ENCODE results near the gene PRKACG.

Gene PRKACG

DNA sequence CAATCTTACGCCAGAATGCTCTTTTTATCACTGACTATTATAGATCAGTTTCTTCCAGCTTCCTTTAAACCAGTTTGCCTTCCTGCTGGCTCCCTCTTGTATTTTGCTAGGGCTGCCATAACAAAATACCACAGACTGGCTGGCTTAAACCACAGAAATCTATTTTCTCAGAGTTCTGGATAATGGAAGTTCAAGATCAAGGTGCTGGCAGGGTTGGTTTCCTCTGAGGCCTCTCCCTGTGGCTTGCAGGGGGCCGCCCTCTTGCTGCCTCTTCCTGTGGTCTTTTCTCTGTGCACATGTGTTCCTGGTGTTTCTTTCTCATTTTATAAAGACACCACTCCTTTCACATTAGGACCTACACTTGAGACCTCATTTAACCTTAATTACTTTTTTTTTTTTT, 14.8 kb upstream of the PRKACG start:
- TF ChIP-seq, protein P1, sequence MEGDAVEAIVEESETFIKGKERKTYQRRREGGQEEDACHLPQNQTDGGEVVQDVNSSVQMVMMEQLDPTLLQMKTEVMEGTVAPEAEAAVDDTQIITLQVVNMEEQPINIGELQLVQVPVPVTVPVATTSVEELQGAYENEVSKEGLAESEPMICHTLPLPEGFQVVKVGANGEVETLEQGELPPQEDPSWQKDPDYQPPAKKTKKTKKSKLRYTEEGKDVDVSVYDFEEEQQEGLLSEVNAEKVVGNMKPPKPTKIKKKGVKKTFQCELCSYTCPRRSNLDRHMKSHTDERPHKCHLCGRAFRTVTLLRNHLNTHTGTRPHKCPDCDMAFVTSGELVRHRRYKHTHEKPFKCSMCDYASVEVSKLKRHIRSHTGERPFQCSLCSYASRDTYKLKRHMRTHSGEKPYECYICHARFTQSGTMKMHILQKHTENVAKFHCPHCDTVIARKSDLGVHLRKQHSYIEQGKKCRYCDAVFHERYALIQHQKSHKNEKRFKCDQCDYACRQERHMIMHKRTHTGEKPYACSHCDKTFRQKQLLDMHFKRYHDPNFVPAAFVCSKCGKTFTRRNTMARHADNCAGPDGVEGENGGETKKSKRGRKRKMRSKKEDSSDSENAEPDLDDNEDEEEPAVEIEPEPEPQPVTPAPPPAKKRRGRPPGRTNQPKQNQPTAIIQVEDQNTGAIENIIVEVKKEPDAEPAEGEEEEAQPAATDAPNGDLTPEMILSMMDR (IDR thresholded peaks at IDR 0.05; ENCODE audit: control insufficient read depth, extremely low read depth, insufficient read depth): no peak
- DNase-seq (ENCODE audit: low read depth): no peak
- H3K4me3 ChIP-seq (ENCODE audit: low read depth, low read length): no peak overlapping the region

DNA sequence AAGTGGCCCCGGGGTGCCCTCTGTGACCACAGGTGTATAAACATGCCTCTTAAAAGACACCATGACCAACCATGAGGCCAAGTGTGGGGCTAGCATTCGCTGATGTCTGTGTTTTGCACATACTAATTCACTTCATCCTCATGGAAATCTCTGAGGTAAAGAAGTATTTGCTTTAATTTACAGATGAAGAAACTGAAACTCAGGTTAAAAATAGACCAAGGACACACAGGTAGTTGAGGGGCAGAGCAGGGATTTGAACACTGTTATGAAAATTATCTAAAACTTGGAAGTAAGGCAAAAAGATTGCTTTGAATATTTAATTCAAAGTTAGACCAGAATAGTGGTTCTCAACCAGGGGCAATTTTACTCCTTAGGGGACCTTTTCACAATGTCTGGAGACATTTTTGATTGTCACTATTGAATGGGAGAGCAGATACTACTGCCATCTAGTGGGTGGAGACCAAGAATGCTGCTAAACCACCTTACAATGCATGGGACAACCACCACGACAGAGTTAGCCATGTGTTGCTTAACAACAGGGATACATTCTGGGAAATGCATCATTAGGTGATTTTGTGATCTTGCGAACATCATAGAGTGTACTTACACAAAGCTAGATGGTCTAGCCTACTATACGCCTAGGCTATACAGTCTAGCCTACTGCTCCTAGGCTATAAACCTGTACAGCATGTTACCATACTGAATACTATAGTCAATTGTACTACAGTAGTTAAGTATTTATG, 13.6 kb upstream of the PRKACG start:
- TF ChIP-seq, protein P1 (IDR thresholded peaks at IDR 0.05; ENCODE audit: control insufficient read depth, extremely low read depth, insufficient read depth): peak; percentile 90
- DNase-seq (ENCODE audit: low read depth): no peak
- no peak overlapping the region for H3K4me3 ChIP-seq (ENCODE audit: low read depth, low read length)

DNA sequence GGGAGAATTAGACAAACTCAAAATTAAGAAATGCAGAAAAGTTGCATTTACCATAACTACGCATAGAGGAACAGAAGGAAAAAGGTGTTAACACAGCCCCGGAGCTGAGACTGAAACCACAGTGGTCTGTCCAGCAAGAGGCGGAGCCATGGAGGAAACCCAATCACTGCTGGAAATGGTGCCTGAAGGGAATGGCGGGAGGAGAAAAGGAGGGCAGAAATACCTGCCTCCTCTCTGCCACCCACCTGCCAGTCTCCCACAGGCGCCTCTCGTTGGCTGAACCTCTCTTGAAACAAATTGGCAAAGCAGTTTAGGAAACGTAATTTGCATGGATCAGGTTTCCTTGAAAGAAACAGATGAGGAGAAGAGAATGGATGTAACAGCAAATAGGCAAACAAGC, 9.7 kb upstream of the PRKACG start:
- H3K4me3 ChIP-seq (ENCODE audit: low read depth, low read length): peak overlapping the region; percentile 5; the same call in 1 of the 2 replicates
- TF ChIP-seq, protein P1 (IDR thresholded peaks at IDR 0.05; ENCODE audit: control insufficient read depth, extremely low read depth, insufficient read depth): no peak
- no peak for DNase-seq (ENCODE audit: low read depth)

DNA sequence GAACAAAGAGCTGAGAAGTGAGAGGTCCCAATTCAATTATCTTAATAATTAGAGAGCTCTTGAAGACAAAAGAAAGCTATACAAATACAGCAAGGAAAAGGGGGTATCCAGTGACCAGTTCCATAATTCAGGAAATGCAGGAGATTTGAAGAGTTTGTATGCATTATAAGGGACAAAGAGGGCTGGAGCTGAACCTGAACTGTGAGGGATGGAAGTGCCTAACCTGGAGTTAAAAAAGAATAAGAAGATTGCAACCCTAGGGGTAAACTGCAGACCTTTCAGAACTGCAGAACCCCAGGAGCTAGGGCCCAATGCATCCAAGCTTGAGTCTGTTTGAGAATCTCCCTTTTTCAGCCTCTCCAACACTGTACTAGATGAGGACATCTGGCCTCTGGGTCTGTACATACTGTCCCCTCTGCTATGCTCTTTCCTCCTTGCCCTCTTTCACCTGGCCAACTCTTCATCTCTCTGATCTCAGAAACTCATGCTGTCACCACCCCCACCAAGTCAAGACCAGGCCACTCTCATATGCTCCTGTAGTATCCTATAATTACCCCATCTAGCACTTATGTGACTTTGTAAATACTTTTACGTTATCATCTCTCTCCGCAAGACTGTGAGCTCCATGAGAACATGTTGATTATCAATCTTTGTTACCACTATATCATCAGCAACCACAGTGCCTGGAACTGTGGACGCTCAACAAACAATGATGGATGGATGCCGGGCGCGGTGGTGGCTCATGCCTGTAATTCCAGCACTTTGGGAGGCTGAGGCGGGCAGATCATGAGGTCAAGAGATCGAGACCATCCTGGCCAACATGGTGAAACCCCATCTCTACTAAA, 6.6 kb upstream of the PRKACG start:
- DNase-seq (ENCODE audit: low read depth): no peak
- H3K4me3 ChIP-seq (ENCODE audit: low read depth, low read length): no peak overlapping the region
- TF ChIP-seq, protein P1 (IDR thresholded peaks at IDR 0.05; ENCODE audit: control insufficient read depth, extremely low read depth, insufficient read depth): no peak

DNA sequence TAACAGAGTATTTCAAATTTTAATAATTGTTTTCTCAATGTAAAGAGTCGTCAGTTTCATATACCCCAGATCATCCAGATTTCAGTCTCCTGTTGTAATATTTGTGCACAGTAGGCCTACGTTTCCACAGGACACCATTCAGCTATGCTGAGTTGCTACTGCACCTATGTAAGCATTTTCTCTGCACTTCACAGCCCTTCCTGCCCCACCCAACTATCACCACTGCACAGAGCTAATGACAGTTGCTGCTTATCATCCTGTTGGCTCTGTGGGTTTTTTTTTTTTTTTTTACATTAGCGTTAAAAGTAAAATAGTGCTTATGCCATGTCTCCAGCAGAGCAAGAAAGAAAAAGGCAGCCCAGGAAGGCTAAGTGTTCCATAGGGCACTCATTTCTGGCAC, 5.9 kb upstream of the PRKACG start:
- H3K4me3 ChIP-seq (ENCODE audit: low read depth, low read length): no peak overlapping the region
- TF ChIP-seq, protein P1 (IDR thresholded peaks at IDR 0.05; ENCODE audit: control insufficient read depth, extremely low read depth, insufficient read depth): no peak
- no peak for DNase-seq (ENCODE audit: low read depth)

DNA sequence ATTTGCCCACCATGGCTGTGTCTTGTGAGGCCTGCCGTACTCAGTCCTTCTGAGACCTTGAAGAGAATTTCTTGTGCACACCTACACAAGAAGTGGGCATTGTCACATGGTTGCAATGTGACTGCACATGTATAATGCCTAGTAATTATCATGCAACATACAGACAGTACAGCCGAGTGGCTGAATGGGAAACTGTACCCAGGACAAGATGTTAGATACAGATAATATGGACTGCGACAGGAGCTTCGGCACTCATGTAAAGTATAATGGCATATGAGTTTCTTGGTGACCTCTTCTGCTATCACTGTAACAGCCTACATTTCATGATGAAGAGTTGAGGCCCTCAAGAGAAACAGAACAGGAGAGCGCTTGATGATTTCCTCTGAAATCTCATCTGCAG, 4.8 kb upstream of the PRKACG start:
- no peak for DNase-seq (ENCODE audit: low read depth)
- TF ChIP-seq, protein P1 (IDR thresholded peaks at IDR 0.05; ENCODE audit: control insufficient read depth, extremely low read depth, insufficient read depth): no peak
- H3K4me3 ChIP-seq (ENCODE audit: low read depth, low read length): no peak overlapping the region
